ENCODE data around the gene B4GALT4. TPM values are rescaled to one million over a fixed set of nuclear protein-coding genes. Genes with fewer than 3 reads are reported as not detected.

B4GALT4 gene
- total and polyA plus RNA-seq, 2 of the 8 experiments (the other 6 are each of a cell fraction or from before 2014, with no cell fraction given), result 14.6 to 44.7 TPM

DNA sequence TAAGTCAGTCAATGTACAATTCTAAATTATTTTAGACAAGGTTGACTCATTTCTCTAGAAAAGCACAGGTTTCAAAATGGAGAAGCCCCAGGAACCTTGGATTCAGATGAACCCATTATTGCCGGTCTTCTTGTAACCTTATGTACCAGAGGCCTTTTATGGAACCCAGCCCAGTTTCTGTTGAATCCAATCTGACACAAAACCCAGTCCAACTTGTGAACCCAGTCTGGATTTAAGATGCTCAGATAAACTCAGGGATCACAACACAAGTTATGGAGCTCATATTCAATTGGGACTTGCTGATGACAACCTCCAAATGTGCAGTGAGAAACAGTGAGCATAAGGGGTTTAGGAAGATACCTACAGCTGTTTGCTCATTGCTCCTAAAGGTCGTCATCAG is 16.4 kb upstream of the B4GALT4 start:
- H3K9me3 ChIP-seq (ENCODE audit: insufficient read depth in 2 of 2, low read depth in 1 of 2, low read length in 1 of 2), result no peaks in the 10 kb centered on the region
- peaks cover 0 to 8% (median 7%) of the 10 kb centered on the region in 4 experiments; a peak in 3 of 7 replicates for H3K4me1 ChIP-seq (replicated peaks in 1 of 4; ENCODE audit: control insufficient read depth in 3 of 4, insufficient read depth in 4 of 4, low read length in 3 of 4)
- WGBS, 2 experiments (ENCODE audit: extremely low coverage in 1 of 2, insufficient coverage in 1 of 2, insufficient read length in 1 of 2, insufficient replicate concordance in 2 of 2, low coverage in 1 of 2, low lambda C conversion rate in 2 of 2, missing lambda C conversion rate in 1 of 2), result 83% methylated on average over 2 of the region's 2 CpGs; no CpG with 5 or more reads in 1 of the 2 experiments
- H3K4me3 ChIP-seq (ENCODE audit: extremely low read depth in 1 of 4, insufficient read depth in 2 of 4, low read depth in 3 of 4, low read length in 4 of 4), result no peak overlapping the region
- peak overlapping the region; percentile 3; the same call in 1 of the 2 replicates for H2BK12ac ChIP-seq (ENCODE audit: low read depth, low read length)
- H4K5ac ChIP-seq (ENCODE audit: insufficient read length, low read depth, low read length), result peak overlapping the region; percentile 79
- H2BK15ac ChIP-seq (ENCODE audit: low read length), result no peak overlapping the region
- no peak overlapping the region for H3K4me2 ChIP-seq (ENCODE audit: insufficient read depth in 1 of 2, low read depth in 2 of 2, low read length in 2 of 2)
- FAIRE-seq (no peak), DNase-seq (ENCODE audit: low read depth in 1 of 2, low spot score in 2 of 2) (no peak)
- ChIA-PET POLR2A (ENCODE audit: partially characterized antibody) (no interaction called here), CTCF (ENCODE audit: partially characterized antibody) (interaction anchor here (0.8 to 1.5 kb wide), 3 partner anchors 17 to 27 kb away, joined by 3 to 4 read pairs (median 3); no protein-coding TSS in a partner anchor)
- no peak overlapping the region for H3K14ac ChIP-seq (ENCODE audit: insufficient read length)
- peak overlapping the region; percentile 4 for H3K4ac ChIP-seq (replicated peaks; ENCODE audit: insufficient read length, low read depth, low read length)
- no peaks in the 10 kb centered on the region for H4K20me1 ChIP-seq (replicated peaks in 1 of 2; ENCODE audit: control insufficient read depth in 1 of 2, insufficient read depth in 2 of 2, low read length in 2 of 2)
- no peaks in the 10 kb centered on the region; a peak in 2 of 7 replicates for H3K27me3 ChIP-seq (replicated peaks in 1 of 4; ENCODE audit: control insufficient read depth in 3 of 4, extremely low read depth in 1 of 4, insufficient read depth in 3 of 4, low read length in 3 of 4)
- no peak overlapping the region for H2AK5ac ChIP-seq (ENCODE audit: low read depth, low read length)
- peak overlapping the region; percentile 27; the same call in 1 of the 2 replicates for H2BK5ac ChIP-seq (ENCODE audit: low read depth, low read length)
- peak overlapping the region; percentile 0 for H2BK120ac ChIP-seq (replicated peaks; ENCODE audit: low read depth, low read length)
- 0 out of 2 replicates have a peak overlapping the region, but pooled peaks have one; percentile 51 for H2AFZ ChIP-seq (ENCODE audit: low read length)
- H3K27ac ChIP-seq (ENCODE audit: low read depth, low read length), result no peak overlapping the region
- no peak overlapping the region for H3K9ac ChIP-seq (replicated peaks in 1 of 4; ENCODE audit: extremely low read depth in 1 of 4, low read depth in 3 of 4, low read length in 3 of 4)
- H3K56ac ChIP-seq (replicated peaks; ENCODE audit: insufficient read length, low read depth, low read length), result no peak overlapping the region
- no peaks in the 10 kb centered on the region for H3K79me2 ChIP-seq (ENCODE audit: control insufficient read depth in 1 of 2, insufficient read depth in 2 of 2, low read length in 2 of 2)
- peak overlapping the region; percentile 17 for H3K18ac ChIP-seq (ENCODE audit: extremely low read depth, low read length)
- peak overlapping the region; percentile 1 for H4K91ac ChIP-seq (replicated peaks; ENCODE audit: insufficient read length, low read length)
- no peaks in the 10 kb centered on the region; a peak in 1 of 8 replicates for H3K36me3 ChIP-seq (ENCODE audit: control insufficient read depth in 2 of 4, insufficient read depth in 4 of 4, low read length in 3 of 4)
- H3K23ac ChIP-seq (ENCODE audit: insufficient read length), result no peak overlapping the region
- peak overlapping the region; percentile 1; the same call in 1 of the 2 replicates for H2BK20ac ChIP-seq (ENCODE audit: low read length)
- H4K8ac ChIP-seq (ENCODE audit: extremely low read depth, insufficient read depth, low read length), result no peak overlapping the region
- H3K23me2 ChIP-seq (ENCODE audit: low read depth, low read length), result no peaks in the 10 kb centered on the region
- H3K79me1 ChIP-seq (ENCODE audit: low read depth, low read length), result no peaks in the 10 kb centered on the region
- TF ChIP-seq KDM1A (IDR thresholded peaks at IDR 0.05; ENCODE audit: borderline replicate concordance, low read length), result no peak
- TF ChIP-seq SP2 (IDR thresholded peaks at IDR 0.05; ENCODE audit: low read length), result no peak
- TF ChIP-seq NRF1 (IDR thresholded peaks at IDR 0.05; ENCODE audit: low read depth, low read length), result no peak
- no peak for TF ChIP-seq BACH1 (IDR thresholded peaks at IDR 0.05; ENCODE audit: low read length)
- no peak for TF ChIP-seq TEAD4 (IDR thresholded peaks at IDR 0.05; ENCODE audit: low read depth, low read length)
- no peak for TF ChIP-seq CBX8 (IDR thresholded peaks at IDR 0.05; ENCODE audit: borderline replicate concordance, low read depth, low read length)
- TF ChIP-seq BRCA1 (IDR thresholded peaks at IDR 0.05; ENCODE audit: low read depth, low read length), result no peak
- no peak for TF ChIP-seq ASH2L (IDR thresholded peaks at IDR 0.05; ENCODE audit: low read length)
- no peak for TF ChIP-seq BCL11A (IDR thresholded peaks at IDR 0.05; ENCODE audit: low read depth in 2 of 2, low read length in 2 of 2)
- no peak for TF ChIP-seq MAFK (IDR thresholded peaks at IDR 0.05; ENCODE audit: low read depth, low read length)
- TF ChIP-seq GTF2F1 (IDR thresholded peaks at IDR 0.05; ENCODE audit: borderline replicate concordance, low read depth, low read length), result no peak
- TF ChIP-seq JUN (IDR thresholded peaks at IDR 0.05; ENCODE audit: low read depth, low read length), result no peak
- TF ChIP-seq RNF2 (IDR thresholded peaks at IDR 0.05; ENCODE audit: borderline replicate concordance, low read depth, low read length, missing control alignments, poor library complexity, severe bottlenecking), result no peak
- TF ChIP-seq HDAC2 (IDR thresholded peaks at IDR 0.05; ENCODE audit: borderline replicate concordance in 1 of 2, low read depth in 2 of 2, low read length in 2 of 2), result no peak
